A549 (cell line): ENCODE data around the gene MARK1.

Experiments
- CTCF ChIP-seq: fragments of >200 bp; sonication (Bioruptor Twin); formaldehyde crosslinking; IDR thresholded peaks from 3 replicates; pipeline ENCODE4 v1.5.1; 2016
- EHF ChIP-seq: fragments of 250-450 bp; sonication (Bioruptor Pico); IDR thresholded peaks from 2 replicates; pipeline ENCODE4 v1.5.0; 2020; ENCODE audit warnings: mild to moderate bottlenecking
- ELK1 ChIP-seq: fragments of 150-350 bp; IDR thresholded peaks from 2 replicates; pipeline ENCODE4 v1.6.1; 2014; ENCODE audit warnings: low read depth, mild to moderate bottlenecking, low read length
- EP300 ChIP-seq, 2 experiments: fragments of >200 bp; sonication (Bioruptor Twin); formaldehyde crosslinking; IDR thresholded peaks; 2 replicates in 1 of 2; 3 replicates in 1 of 2; pipeline ENCODE4 v1.6.1; 2016 to 2017
- HOXA7 ChIP-seq: fragments of 250-450 bp; sonication (Bioruptor Pico); IDR thresholded peaks from 2 replicates; pipeline ENCODE4 v1.5.0; 2020; ENCODE audit warnings: mild to moderate bottlenecking, moderate library complexity
- POLR2A ChIP-seq: IDR thresholded peaks from 2 replicates; pipeline ENCODE4 v1.6.1; 2012; ENCODE audit warnings: mild to moderate bottlenecking, low read length
- RFX5 ChIP-seq: fragments of 450-650 bp; IDR thresholded peaks from 2 replicates; pipeline ENCODE4 v1.7.1; 2014; ENCODE audit warnings: antibody characterized with exemption, mild to moderate bottlenecking, moderate library complexity
- ZC3H11A ChIP-seq: fragments of 450-650 bp; IDR thresholded peaks from 2 replicates; pipeline ENCODE4 v1.6.1; 2014; ENCODE audit warnings: antibody characterized with exemption, mild to moderate bottlenecking

- TF ChIP-seq EP300 (IDR thresholded peaks at IDR 0.05) = no peak
- TF ChIP-seq CTCF = no peak
- no peak for TF ChIP-seq ELK1
- TF ChIP-seq ZC3H11A = no peak
- no peak for TF ChIP-seq POLR2A
- TF ChIP-seq HOXA7 (CRISPR knock-in tag) = no peak
- no peak for TF ChIP-seq EHF (CRISPR knock-in tag)
- no peak for TF ChIP-seq RFX5
Measured at GRCh38 chr1:220684890-220685289, 157.0 kb downstream of the MARK1 start.
